ENCODE results near the gene ADIPOQ. TPM values are rescaled to one million over a fixed set of nuclear protein-coding genes. Genes with fewer than 3 reads are reported as not detected.
A peak's percentile ranks its signal among the peaks of the same experiment; 100 is the strongest.

Gene ADIPOQ
- polyA plus RNA-seq, 3 donors, result not detected

- no peak overlapping the region for H3K4me3 Mint-ChIP-seq
Observed at GRCh38 chr3:186839874-186840641, 2.5 kb upstream of the ADIPOQ start.

GRCh38 chr3:186841620-186842019 is 890 bp upstream of the ADIPOQ start:
- H3K4me1 ChIP-seq (ENCODE audit: control insufficient read depth in 1 of 2, insufficient read depth in 2 of 2, low read length in 2 of 2), result peaks cover 5 to 6% of the 10 kb centered on the region in 2 donors
- 97% methylated on average over 3 of the region's 4 CpGs for WGBS (ENCODE audit: insufficient coverage)
- no peaks in the 10 kb centered on the region for H4K20me1 ChIP-seq (ENCODE audit: insufficient read depth, low read length)
- H3K79me2 ChIP-seq (ENCODE audit: insufficient read depth, low read length), result no peaks in the 10 kb centered on the region
- no peaks in the 10 kb centered on the region for H3K36me3 ChIP-seq (replicated peaks in 1 of 2; ENCODE audit: control insufficient read depth in 1 of 2, insufficient read depth in 2 of 2, low read length in 2 of 2)
- no peak overlapping the region for H3K9ac ChIP-seq (ENCODE audit: insufficient read depth, low read length, poor library complexity, severe bottlenecking)
- peaks cover 6% of the 10 kb centered on the region for H3K4me1 Mint-ChIP-seq
- no peak overlapping the region for H3K4me3 Mint-ChIP-seq
- no peaks in the 10 kb centered on the region for H3K9me3 ChIP-seq (replicated peaks in 1 of 2; ENCODE audit: control insufficient read depth in 1 of 2, insufficient read depth in 1 of 2, low read length in 2 of 2)
- no peak for TF ChIP-seq CTCF (IDR thresholded peaks at IDR 0.05)
- H3K4me2 ChIP-seq (replicated peaks; ENCODE audit: extremely low read depth, low read length, poor library complexity, severe bottlenecking), result no peak overlapping the region
- H2AFZ ChIP-seq (ENCODE audit: insufficient read depth, low read depth, low read length, poor library complexity, severe bottlenecking), result no peak overlapping the region
- H3K9me3 Mint-ChIP-seq, result no peaks in the 10 kb centered on the region
- H3K27me3 Mint-ChIP-seq (ENCODE audit: low read depth in 3 of 3), result peaks cover 0 to 2% (median 2%) of the 10 kb centered on the region in 3 donors
- DNase-seq, result no peak
- intact Hi-C loops (cut with micrococcal nuclease), result no loop called here
- H3K4me3 ChIP-seq (replicated peaks in 1 of 3; ENCODE audit: low read depth in 2 of 3, low read length in 3 of 3), result no peak overlapping the region
- H3K27ac Mint-ChIP-seq, result peak overlapping the region in 1 of 7 donors; percentile 43
- H3K27me3 ChIP-seq (ENCODE audit: control insufficient read depth in 2 of 2, insufficient read depth in 2 of 2, low read length in 2 of 2), result no peaks in the 10 kb centered on the region
- H3K27ac ChIP-seq (ENCODE audit: low read depth in 1 of 2, low read length in 2 of 2), result no peak overlapping the region
- no peaks in the 10 kb centered on the region for H3K36me3 Mint-ChIP-seq

More at GRCh38 chr3:186839874-186840641, 2.5 kb upstream of the ADIPOQ start:
- Histone ChIP-seq H3K27me3 (ENCODE audit: control insufficient read depth in 2 of 2, insufficient read depth in 2 of 2, low read length in 2 of 2) (no peaks in the 10 kb centered on the region), H3K4me1 (ENCODE audit: control insufficient read depth in 1 of 2, insufficient read depth in 2 of 2, low read length in 2 of 2) (no peaks in the 10 kb centered on the region), H3K9ac (ENCODE audit: insufficient read depth, low read length, poor library complexity, severe bottlenecking) (no peak overlapping the region), H3K27ac (ENCODE audit: low read depth in 1 of 2, low read length in 2 of 2) (no peak overlapping the region), H3K79me2 (ENCODE audit: insufficient read depth, low read length) (no peaks in the 10 kb centered on the region), H3K4me2 (replicated peaks; ENCODE audit: extremely low read depth, low read length, poor library complexity, severe bottlenecking) (no peak overlapping the region), H3K4me3 (replicated peaks in 1 of 3; ENCODE audit: low read depth in 2 of 3, low read length in 3 of 3) (no peak overlapping the region), H2AFZ (ENCODE audit: insufficient read depth, low read depth, low read length, poor library complexity, severe bottlenecking) (peak overlapping the region; percentile 50), H3K9me3 (replicated peaks in 1 of 2; ENCODE audit: control insufficient read depth in 1 of 2, insufficient read depth in 1 of 2, low read length in 2 of 2) (no peaks in the 10 kb centered on the region), H3K36me3 (replicated peaks in 1 of 2; ENCODE audit: control insufficient read depth in 1 of 2, insufficient read depth in 2 of 2, low read length in 2 of 2) (no peaks in the 10 kb centered on the region), H4K20me1 (ENCODE audit: insufficient read depth, low read length) (no peaks in the 10 kb centered on the region)
- intact Hi-C loops (cut with micrococcal nuclease), result no loop called here
- WGBS (ENCODE audit: insufficient coverage), result 67% methylated on average over 11 of the region's 17 CpGs
- no peak for TF ChIP-seq CTCF (IDR thresholded peaks at IDR 0.05)
- H3K27me3 Mint-ChIP-seq (ENCODE audit: low read depth in 3 of 3), result peaks cover 0 to 2% (median 2%) of the 10 kb centered on the region in 3 donors
- no peaks in the 10 kb centered on the region for H3K9me3 Mint-ChIP-seq
- H3K36me3 Mint-ChIP-seq, result no peaks in the 10 kb centered on the region
- no peaks in the 10 kb centered on the region for H3K4me1 Mint-ChIP-seq
- H3K27ac Mint-ChIP-seq, result no peak overlapping the region
- DNase-seq, result no peak
